Measurements from ENCODE around the gene CNNM1. TPM values are rescaled to one million over a fixed set of nuclear protein-coding genes. Genes with fewer than 3 reads are reported as not detected.

CNNM1 gene
- total and polyA plus RNA-seq, 9 of the 15 experiments (the other 6 are each of a cell fraction or from before 2014, with no cell fraction given), result not detected

DNA sequence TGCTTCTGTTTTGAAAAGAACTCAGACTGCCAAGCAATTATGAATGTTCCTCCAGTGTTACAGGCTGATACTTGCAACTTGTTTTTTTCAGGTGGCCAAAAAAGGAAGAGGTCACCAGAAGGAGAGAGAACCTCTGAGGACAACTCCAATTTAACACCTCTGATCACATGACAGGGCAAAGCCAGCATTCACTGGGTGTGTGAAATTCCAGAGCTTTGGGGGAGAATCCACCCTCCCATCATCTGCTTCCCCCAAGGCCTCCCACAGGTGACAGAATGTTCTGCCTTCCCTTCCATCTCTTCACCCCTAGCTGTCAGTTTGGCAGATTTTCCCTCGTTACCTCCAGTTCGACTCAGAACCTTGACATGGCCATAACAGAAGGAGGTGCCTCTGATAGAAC lies 62.2 kb downstream of the CNNM1 start:
- H3K9me1 ChIP-seq (ENCODE audit: control insufficient read depth, insufficient read depth, low read length), result no peaks in the 10 kb centered on the region
- H3K9ac ChIP-seq (ENCODE audit: insufficient read depth in 1 of 2, low read depth in 2 of 2, low read length in 2 of 2), result no peak overlapping the region
- peaks cover 23 to 31% of the 10 kb centered on the region in 2 experiments; a peak in 4 of 5 replicates for H3K27me3 ChIP-seq (ENCODE audit: control insufficient read depth in 2 of 2, insufficient read depth in 2 of 2, low read length in 2 of 2)
- DNase-seq (ENCODE audit: extremely low read depth in 1 of 4, low spot score in 3 of 4) (no peak), ATAC-seq (no peak), FAIRE-seq (no peak)
- H3K27ac ChIP-seq (ENCODE audit: extremely low read depth, low read depth, low read length), result no peak overlapping the region
- H3K9me3 ChIP-seq (replicated peaks; ENCODE audit: control insufficient read depth, insufficient read depth, low read depth, low read length), result no peaks in the 10 kb centered on the region
- 60% methylated on average over 1 of the region's 2 CpGs for WGBS (ENCODE audit: insufficient coverage, low coverage, missing lambda C conversion rate)
- no peak overlapping the region for H3K4me3 ChIP-seq
- ChIA-PET POLR2A (interaction anchor here (1.2 kb wide), 1 partner anchor 21 kb away, joined by 3 read pairs; no protein-coding TSS in a partner anchor), CTCF (ENCODE audit: low intra/inter-chr PET ratio) (interaction anchor here (2.0 kb wide), 1 partner anchor 221 kb away, joined by 13 read pairs; no protein-coding TSS in a partner anchor)
- H3K4me2 ChIP-seq (ENCODE audit: insufficient read depth, low read length), result no peak overlapping the region
- peaks cover 8% of the 10 kb centered on the region; the same call in 1 of the 3 replicates for H3K36me3 ChIP-seq (ENCODE audit: control insufficient read depth, insufficient read depth, low read length)
- no peaks in the 10 kb centered on the region; a peak in 2 of 5 replicates for H3K4me1 ChIP-seq (replicated peaks in 1 of 2; ENCODE audit: control insufficient read depth in 2 of 2, insufficient read depth in 2 of 2, low read length in 2 of 2)
- no TSS peak for BruUV-seq (replicated peaks)
- intact Hi-C loops (cut with micrococcal nuclease), result loop anchor here (10.0 kb wide), 1 partner anchor 163 kb away; no protein-coding TSS in a partner anchor
- in situ Hi-C loops (cut with MboI), result no loop called here
- no peaks in the 10 kb centered on the region for H4K20me1 ChIP-seq (replicated peaks; ENCODE audit: control insufficient read depth, insufficient read depth, low read length)
- no peaks in the 10 kb centered on the region for H3K79me2 ChIP-seq (ENCODE audit: control insufficient read depth, insufficient read depth, low read length)
- no peak overlapping the region for H2AFZ ChIP-seq (ENCODE audit: low read depth, low read length)
- TF ChIP-seq SMAD4 (CRISPR knock-in tag; conservative IDR thresholded peaks at IDR 0.05) (no peak), OTX1 (CRISPR knock-in tag; IDR thresholded peaks at IDR 0.05) (no peak), NFIX (CRISPR knock-in tag; IDR thresholded peaks at IDR 0.05; ENCODE audit: low read depth) (no peak), MYNN (IDR thresholded peaks at IDR 0.05) (no peak), MYNN (CRISPR knock-in tag; IDR thresholded peaks at IDR 0.05) (no peak), E2F6 (IDR thresholded peaks at IDR 0.05; ENCODE audit: borderline replicate concordance in 1 of 2, extremely low read depth in 1 of 2, insufficient read depth in 1 of 2, insufficient read length in 1 of 2, low read depth in 1 of 2, low read length in 1 of 2, poor library complexity in 1 of 2, severe bottlenecking in 1 of 2) (no peak), KAT8 (IDR thresholded peaks at IDR 0.05; ENCODE audit: low read depth) (no peak)
- TF ChIP-seq, protein P1, sequence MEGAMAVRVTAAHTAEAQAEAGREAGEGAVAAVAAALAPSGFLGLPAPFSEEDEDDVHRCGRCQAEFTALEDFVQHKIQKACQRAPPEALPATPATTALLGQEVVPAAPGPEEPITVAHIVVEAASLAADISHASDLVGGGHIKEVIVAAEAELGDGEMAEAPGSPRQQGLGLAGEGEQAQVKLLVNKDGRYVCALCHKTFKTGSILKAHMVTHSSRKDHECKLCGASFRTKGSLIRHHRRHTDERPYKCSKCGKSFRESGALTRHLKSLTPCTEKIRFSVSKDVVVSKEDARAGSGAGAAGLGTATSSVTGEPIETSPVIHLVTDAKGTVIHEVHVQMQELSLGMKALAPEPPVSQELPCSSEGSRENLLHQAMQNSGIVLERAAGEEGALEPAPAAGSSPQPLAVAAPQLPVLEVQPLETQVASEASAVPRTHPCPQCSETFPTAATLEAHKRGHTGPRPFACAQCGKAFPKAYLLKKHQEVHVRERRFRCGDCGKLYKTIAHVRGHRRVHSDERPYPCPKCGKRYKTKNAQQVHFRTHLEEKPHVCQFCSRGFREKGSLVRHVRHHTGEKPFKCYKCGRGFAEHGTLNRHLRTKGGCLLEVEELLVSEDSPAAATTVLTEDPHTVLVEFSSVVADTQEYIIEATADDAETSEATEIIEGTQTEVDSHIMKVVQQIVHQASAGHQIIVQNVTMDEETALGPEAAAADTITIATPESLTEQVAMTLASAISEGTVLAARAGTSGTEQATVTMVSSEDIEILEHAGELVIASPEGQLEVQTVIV (CRISPR knock-in tag; IDR thresholded peaks at IDR 0.05; ENCODE audit: borderline replicate concordance), result no peak
